CD14-positive monocyte (primary cell): Measurements from ENCODE around the gene SLC34A3. TPM values are rescaled to one million over a fixed set of nuclear protein-coding genes. Genes with fewer than 3 reads are reported as not detected.

Source experiments
- DNase-seq, 3 donors: peaks; one replicate each; pipeline ENCODE4 v3.0.0-alpha.2; 2011 to 2022
- H2AFZ ChIP-seq: 2 replicates; pipeline ENCODE4 v1.6.0; 2012; ENCODE audit warnings: mild to moderate bottlenecking, low read depth, low read length, inconsistent platforms; ENCODE audit not compliant: insufficient read depth, poor library complexity, severe bottlenecking
- H3K27ac ChIP-seq, 2 donors: 1 replicate in 1 of 2; 2 replicates in 1 of 2; pipeline ENCODE4 v1.5.1; 2012 to 2013; ENCODE audit warnings: low read length in 2 of 2, control low read depth in 1 of 2, inconsistent platforms in 1 of 2, low read depth in 1 of 2, mild to moderate bottlenecking in 1 of 2
- H3K27me3 ChIP-seq, 2 donors: one replicate each; pipeline versions ENCODE4 v1.6.0 to v1.6.1; 2011 to 2013; ENCODE audit warnings: low read length in 2 of 2; ENCODE audit not compliant: control insufficient read depth in 2 of 2, insufficient read depth in 2 of 2
- H3K36me3 ChIP-seq, 2 donors: replicated peaks in 1 of 2; 1 replicate in 1 of 2; 2 replicates in 1 of 2; pipeline versions ENCODE4 v1.5.1 to v1.6.1; 2012 to 2013; ENCODE audit warnings: low read length in 2 of 2, control low read depth in 1 of 2, inconsistent platforms in 1 of 2, mild to moderate bottlenecking in 1 of 2; ENCODE audit not compliant: insufficient read depth in 2 of 2, control insufficient read depth in 1 of 2
- H3K4me1 ChIP-seq, 2 donors: 1 replicate in 1 of 2; 2 replicates in 1 of 2; pipeline versions ENCODE4 v1.5.1 to v1.6.1; 2012 to 2013; ENCODE audit warnings: low read length in 2 of 2, control low read depth in 1 of 2, inconsistent platforms in 1 of 2, mild to moderate bottlenecking in 1 of 2, moderate library complexity in 1 of 2; ENCODE audit not compliant: insufficient read depth in 2 of 2, control insufficient read depth in 1 of 2
- H3K4me2 ChIP-seq: replicated peaks from 2 replicates; pipeline ENCODE3; 2012; ENCODE audit warnings: low read length, moderate library complexity, mild to moderate bottlenecking; ENCODE audit not compliant: poor library complexity, severe bottlenecking; ENCODE audit errors: extremely low read depth
- H3K4me3 ChIP-seq, 3 experiments: fragments of 200-600 bp in 1 of 3; sonication (generic) in 1 of 3; replicated peaks in 1 of 3; 1 replicate in 2 of 3; 2 replicates in 1 of 3; pipeline ENCODE4 v1.5.1; 2011 to 2013; ENCODE audit warnings: low read length in 3 of 3, mild to moderate bottlenecking in 3 of 3, control low read depth in 2 of 3, low read depth in 2 of 3, inconsistent platforms in 1 of 3, moderate library complexity in 1 of 3
- H3K79me2 ChIP-seq: 2 replicates; pipeline ENCODE4 v1.6.0; 2012; ENCODE audit warnings: mild to moderate bottlenecking, control low read depth, inconsistent platforms, low read length, moderate library complexity; ENCODE audit not compliant: insufficient read depth
- H3K9ac ChIP-seq: 2 replicates; pipeline ENCODE4 v1.6.0; 2017; ENCODE audit warnings: low read length, mild to moderate bottlenecking; ENCODE audit not compliant: insufficient read depth, poor library complexity, severe bottlenecking
- H3K9me3 ChIP-seq, 2 donors: replicated peaks in 1 of 2; 1 replicate in 1 of 2; 2 replicates in 1 of 2; pipeline versions ENCODE4 v1.5.1 to v1.6.1; 2012 to 2013; ENCODE audit warnings: low read length in 2 of 2, control low read depth in 1 of 2; ENCODE audit not compliant: control insufficient read depth in 1 of 2, insufficient read depth in 1 of 2
- H4K20me1 ChIP-seq: 2 replicates; pipeline ENCODE4 v1.6.0; 2012; ENCODE audit warnings: mild to moderate bottlenecking, low read length, control low read depth, moderate library complexity; ENCODE audit not compliant: insufficient read depth
- H3K27ac Mint-ChIP-seq, 7 donors: one replicate each; pipeline ENCODE4 v1.8.0; 2020; ENCODE audit warnings: mild to moderate bottlenecking in 7 of 7, mixed read lengths in 7 of 7, moderate library complexity in 6 of 7, inconsistent platforms in 2 of 7
- H3K27me3 Mint-ChIP-seq, 3 donors: one replicate each; pipeline ENCODE4 v1.8.0; 2021 to 2022; ENCODE audit warnings: low read depth in 3 of 3, mild to moderate bottlenecking in 3 of 3, mixed read lengths in 3 of 3, moderate library complexity in 3 of 3, inconsistent platforms in 1 of 3
- H3K36me3 Mint-ChIP-seq, 2 donors: one replicate each; pipeline ENCODE4 v1.8.0; 2020; ENCODE audit warnings: mixed read lengths in 2 of 2, inconsistent platforms in 1 of 2, mild to moderate bottlenecking in 1 of 2
- H3K4me1 Mint-ChIP-seq: one replicate; pipeline ENCODE4 v1.8.0; 2020; ENCODE audit warnings: mild to moderate bottlenecking, mixed read lengths
- H3K4me3 Mint-ChIP-seq, 2 donors: one replicate each; pipeline ENCODE4 v1.8.0; 2020; ENCODE audit warnings: mild to moderate bottlenecking in 2 of 2, mixed read lengths in 2 of 2, moderate library complexity in 1 of 2
- H3K9me3 Mint-ChIP-seq, 7 donors: one replicate each; pipeline ENCODE4 v1.8.0; 2020 to 2022; ENCODE audit warnings: mixed read lengths in 7 of 7, mild to moderate bottlenecking in 6 of 7, moderate library complexity in 6 of 7, inconsistent platforms in 2 of 7
- CTCF ChIP-seq: fragments of 200-600 bp; IDR thresholded peaks from one replicate; pipeline ENCODE4 v1.8.0; 2022; ENCODE audit warnings: antibody characterized with exemption, mild to moderate bottlenecking
- whole genome bisulfite sequencing: methylation state at CpG from one replicate; pipeline ENCODE4 v1.1.5; 2013; ENCODE audit warnings: missing lambda C conversion rate; ENCODE audit not compliant: insufficient coverage; 5-methylcytosine and 5-hydroxymethylcytosine counted together
- intact Hi-C, 2 donors: fragments of 100-400 bp; cut with micrococcal nuclease; formaldehyde crosslinking; loops; one replicate each; pipeline versions ENCODE4 v1.15.0 to v1.15.1; 2023
- polyA plus RNA-seq, 3 donors: library from polyadenylated mRNA; depleted of rRNA in 1 of 3; unstranded in 2 of 3; stranded (reverse) in 1 of 3; fragments of 300-500 nt in 2 of 3; fragments of >200 nt in 1 of 3; fragmentation: Illumina TruSeq in 2 of 3; gene quantifications; 1 replicate in 2 of 3; 2 replicates in 1 of 3; pipeline ENCODE4 v1.2.3, GENCODE V29; 2012 to 2021

The SLC34A3 gene
- polyA plus RNA-seq, 3 donors = not detected

DNA sequence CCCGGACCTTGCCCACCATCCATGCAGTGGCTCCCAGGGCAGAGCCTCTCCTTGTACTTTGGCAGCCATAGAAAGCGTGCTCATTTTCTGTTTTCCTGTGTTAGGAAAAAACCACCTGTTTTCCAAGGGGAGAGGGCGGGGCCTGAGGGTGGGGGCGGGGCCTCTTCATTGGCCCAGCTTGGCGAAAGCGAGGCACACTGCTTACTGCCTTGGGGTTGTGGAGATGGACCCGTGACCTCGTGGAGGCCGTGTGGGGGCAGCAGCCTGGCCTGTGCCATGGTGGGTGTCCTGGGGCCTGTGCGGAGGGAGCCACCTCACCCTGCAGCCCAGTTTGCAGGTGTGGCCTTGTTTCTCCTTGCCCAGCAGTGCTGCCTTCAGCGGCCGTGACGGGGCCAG, 42.4 kb downstream of the SLC34A3 start:
- Mint-ChIP-seq H3K36me3 (peaks cover 22 to 53% of the 10 kb centered on the region in 2 donors), H3K27ac (no peak overlapping the region), H3K27me3 (peaks cover 0 to 4% (median 2%) of the 10 kb centered on the region in 3 donors), H3K9me3 (no peaks in the 10 kb centered on the region), H3K4me1 (peaks cover 50% of the 10 kb centered on the region), H3K4me3 (no peak overlapping the region)
- peaks cover 16 to 56% of the 10 kb centered on the region in 2 donors for H3K36me3 ChIP-seq
- no peak overlapping the region for H3K27ac ChIP-seq
- intact Hi-C loops = no loop called here
- peaks cover 44 to 57% of the 10 kb centered on the region in 2 donors for H3K4me1 ChIP-seq
- H3K9ac ChIP-seq = no peak overlapping the region
- no peak for DNase-seq
- no peak for TF ChIP-seq CTCF
- no peak overlapping the region for H3K4me2 ChIP-seq
- WGBS = 95% methylated on average over 13 of the region's 13 CpGs
- H4K20me1 ChIP-seq = peaks cover 29% of the 10 kb centered on the region
- H3K9me3 ChIP-seq = no peaks in the 10 kb centered on the region
- H3K79me2 ChIP-seq = peaks cover 22% of the 10 kb centered on the region
- no peak overlapping the region for H3K4me3 ChIP-seq
- H3K27me3 ChIP-seq = no peaks in the 10 kb centered on the region
- no peak overlapping the region for H2AFZ ChIP-seq

GRCh38 chr9:137273611-137274320, 43.1 kb downstream of the SLC34A3 start:
- 90% methylated on average over 15 of the region's 15 CpGs for WGBS
- TF ChIP-seq CTCF = no peak
- Mint-ChIP-seq H3K27ac (peak overlapping the region in 2 of 7 donors; percentile 13 to 45), H3K9me3 (no peaks in the 10 kb centered on the region), H3K36me3 (peaks cover 19 to 52% of the 10 kb centered on the region in 2 donors), H3K4me1 (peaks cover 43% of the 10 kb centered on the region), H3K27me3 (peaks cover 0 to 4% (median 2%) of the 10 kb centered on the region in 3 donors), H3K4me3 (no peak overlapping the region)
- intact Hi-C loops = no loop called here
- H2AFZ ChIP-seq = no peak overlapping the region
- H3K27ac ChIP-seq = no peak overlapping the region
- H3K36me3 ChIP-seq = peaks cover 16 to 52% of the 10 kb centered on the region in 2 donors
- H4K20me1 ChIP-seq = peaks cover 30% of the 10 kb centered on the region
- no peak for DNase-seq
- no peaks in the 10 kb centered on the region for H3K27me3 ChIP-seq
- peaks cover 38 to 56% of the 10 kb centered on the region in 2 donors for H3K4me1 ChIP-seq
- no peak overlapping the region for H3K4me2 ChIP-seq
- no peaks in the 10 kb centered on the region for H3K9me3 ChIP-seq
- H3K9ac ChIP-seq = no peak overlapping the region
- H3K79me2 ChIP-seq = peaks cover 28% of the 10 kb centered on the region
- no peak overlapping the region for H3K4me3 ChIP-seq
